ENCODE results near the gene SLC66A1. TPM values are rescaled to one million over a fixed set of nuclear protein-coding genes. Genes with fewer than 3 reads are reported as not detected.
A peak's percentile ranks its signal among the peaks of the same experiment; 100 is the strongest.
"Not testable (repeated sequence)": the region's sequence is repeated elsewhere in the genome, so short reads cannot be mapped to it uniquely, and the experiment has no call there.

SLC66A1 gene
- total RNA-seq, 6 experiments from 2014 or later, result 8.4 to 20.6 (median 11.2) TPM

DNA sequence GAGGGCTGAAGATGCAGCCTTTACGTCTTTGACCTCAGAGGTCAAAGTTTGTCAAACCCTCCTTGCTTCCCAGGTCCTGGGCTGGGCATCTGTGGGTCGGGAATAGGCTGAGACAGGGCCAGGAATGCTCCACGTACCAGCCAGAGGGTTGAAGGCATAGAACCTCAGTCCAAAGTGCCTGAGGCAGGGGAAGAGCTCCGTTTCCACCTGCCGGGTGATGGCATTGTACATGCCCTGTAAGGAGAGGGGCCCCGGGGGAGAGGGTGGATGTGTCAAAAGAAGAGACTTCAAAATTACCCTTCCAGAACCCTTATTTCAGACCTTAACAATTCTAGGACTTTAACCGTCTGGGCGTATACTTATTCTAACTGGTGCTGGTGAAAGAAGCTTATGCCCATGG lies 27.2 kb upstream of the SLC66A1 start:
- Histone ChIP-seq H3K9me3 (no peaks in the 10 kb centered on the region), H3K36me3 (peaks cover 0 to 27% (median 13%) of the 10 kb centered on the region in 4 donors), H3K4me3 (no peak overlapping the region), H3K4me1 (peaks cover 0 to 18% (median 8%) of the 10 kb centered on the region in 4 donors), H3K27me3 (no peaks in the 10 kb centered on the region), H3K27ac (peak overlapping the region; percentile 60 to 74 (median 72))
- WGBS (ENCODE audit: insufficient coverage, low coverage, low lambda C conversion rate, missing lambda C conversion rate), result 72% methylated on average over 6 of the region's 8 CpGs
- no peak for ATAC-seq
- intact Hi-C loops (cut with DNase I), result no loop called here
- TF ChIP-seq, protein P1, sequence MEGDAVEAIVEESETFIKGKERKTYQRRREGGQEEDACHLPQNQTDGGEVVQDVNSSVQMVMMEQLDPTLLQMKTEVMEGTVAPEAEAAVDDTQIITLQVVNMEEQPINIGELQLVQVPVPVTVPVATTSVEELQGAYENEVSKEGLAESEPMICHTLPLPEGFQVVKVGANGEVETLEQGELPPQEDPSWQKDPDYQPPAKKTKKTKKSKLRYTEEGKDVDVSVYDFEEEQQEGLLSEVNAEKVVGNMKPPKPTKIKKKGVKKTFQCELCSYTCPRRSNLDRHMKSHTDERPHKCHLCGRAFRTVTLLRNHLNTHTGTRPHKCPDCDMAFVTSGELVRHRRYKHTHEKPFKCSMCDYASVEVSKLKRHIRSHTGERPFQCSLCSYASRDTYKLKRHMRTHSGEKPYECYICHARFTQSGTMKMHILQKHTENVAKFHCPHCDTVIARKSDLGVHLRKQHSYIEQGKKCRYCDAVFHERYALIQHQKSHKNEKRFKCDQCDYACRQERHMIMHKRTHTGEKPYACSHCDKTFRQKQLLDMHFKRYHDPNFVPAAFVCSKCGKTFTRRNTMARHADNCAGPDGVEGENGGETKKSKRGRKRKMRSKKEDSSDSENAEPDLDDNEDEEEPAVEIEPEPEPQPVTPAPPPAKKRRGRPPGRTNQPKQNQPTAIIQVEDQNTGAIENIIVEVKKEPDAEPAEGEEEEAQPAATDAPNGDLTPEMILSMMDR (IDR thresholded peaks at IDR 0.05), result no peak
- DNase-seq, result no peak

GRCh38 chr1:19285366-19285765 lies 26.8 kb upstream of the SLC66A1 start:
- H3K27me3 ChIP-seq; intact Hi-C loops (cut with DNase I); H3K4me3 ChIP-seq; DNase-seq; H3K9me3 ChIP-seq: not testable (repeated sequence)
- peaks cover 0 to 19% (median 8%) of the 10 kb centered on the region in 4 donors for H3K4me1 ChIP-seq
- H3K36me3 ChIP-seq, result peaks cover 0 to 27% (median 13%) of the 10 kb centered on the region in 4 donors
- H3K27ac ChIP-seq, result peak overlapping the region; percentile 61 to 78 (median 77)
- peak; percentile 35 to 58 (median 39) for ATAC-seq
- 39% methylated on average over 3 of the region's 3 CpGs for WGBS (ENCODE audit: insufficient coverage, low coverage, low lambda C conversion rate, missing lambda C conversion rate)

DNA sequence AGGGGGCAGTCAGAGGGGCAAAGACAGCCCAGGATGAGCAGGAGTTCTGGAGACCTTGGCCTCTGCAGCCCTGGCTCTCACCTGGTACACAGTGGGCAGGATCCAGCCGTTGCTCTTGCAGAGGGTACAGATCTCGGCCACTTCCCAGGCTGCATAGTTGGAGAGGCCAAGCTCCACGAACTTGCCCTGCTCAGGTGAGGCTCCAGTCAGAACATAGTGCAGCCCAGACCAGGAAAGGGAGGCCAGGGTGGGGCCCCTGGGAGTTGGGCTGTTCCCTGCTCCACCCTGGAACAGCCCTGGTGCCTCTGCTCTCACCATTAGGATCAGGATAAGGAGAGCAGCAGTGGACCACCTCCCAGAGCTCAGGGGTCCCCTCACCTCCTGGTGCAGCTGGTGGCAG lies 26.3 kb upstream of the SLC66A1 start:
- Histone ChIP-seq H3K27ac (peak overlapping the region; percentile 61 to 78 (median 77)), H3K4me1 (peaks cover 0 to 19% (median 8%) of the 10 kb centered on the region in 4 donors), H3K36me3 (peaks cover 0 to 27% (median 13%) of the 10 kb centered on the region in 4 donors), H3K4me3 (peak overlapping the region in 1 of 3 donors; percentile 66)
- ATAC-seq, result peak; percentile 9 to 36 (median 22)
- H3K27me3 ChIP-seq; intact Hi-C loops (cut with DNase I); H3K9me3 ChIP-seq: not testable (repeated sequence)
- peak in 2 of 3 donors; percentile 66 to 70 for DNase-seq
- no CpG with 5 or more reads among the region's 3 CpGs for WGBS (ENCODE audit: insufficient coverage, low coverage, low lambda C conversion rate, missing lambda C conversion rate)

DNA sequence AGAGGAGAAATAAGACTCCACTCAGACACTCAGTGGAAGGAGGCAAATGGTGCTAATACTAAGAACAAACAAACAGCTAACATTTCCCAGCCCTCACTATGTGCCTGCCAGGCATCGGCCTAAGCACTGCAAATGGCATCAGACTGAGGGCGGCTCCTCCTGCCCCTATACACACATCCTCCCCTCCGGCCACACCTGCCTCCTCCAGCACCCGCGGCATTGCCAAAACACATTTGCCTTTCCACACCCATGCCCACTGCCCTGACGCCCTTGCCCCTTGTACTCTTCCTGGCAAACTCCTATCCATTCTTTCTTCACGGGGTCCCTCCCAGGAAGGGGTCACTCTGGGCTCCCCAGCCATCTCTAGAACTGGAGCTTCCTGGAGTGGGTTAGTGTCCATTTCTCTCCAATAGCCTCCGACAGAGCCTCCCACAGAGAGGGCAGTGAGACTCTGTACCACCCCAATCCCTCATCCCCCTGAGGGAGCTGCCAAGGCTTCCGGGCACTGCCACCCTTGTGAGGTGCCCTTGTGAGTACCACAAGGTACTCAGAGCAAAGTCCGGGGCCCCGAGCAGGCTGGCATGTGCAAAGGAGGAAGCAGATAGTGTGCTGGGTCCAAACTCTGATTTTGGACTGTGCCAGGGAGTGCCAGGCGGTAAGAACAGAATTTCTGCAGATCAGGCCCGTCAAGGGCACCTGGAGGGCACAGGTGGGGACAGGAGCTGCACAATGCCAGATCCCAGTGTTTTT lies 24.5 kb upstream of the SLC66A1 start:
- DNase-seq, result peak; percentile 64 to 86 (median 84)
- intact Hi-C loops (cut with DNase I), result no loop called here

DNA sequence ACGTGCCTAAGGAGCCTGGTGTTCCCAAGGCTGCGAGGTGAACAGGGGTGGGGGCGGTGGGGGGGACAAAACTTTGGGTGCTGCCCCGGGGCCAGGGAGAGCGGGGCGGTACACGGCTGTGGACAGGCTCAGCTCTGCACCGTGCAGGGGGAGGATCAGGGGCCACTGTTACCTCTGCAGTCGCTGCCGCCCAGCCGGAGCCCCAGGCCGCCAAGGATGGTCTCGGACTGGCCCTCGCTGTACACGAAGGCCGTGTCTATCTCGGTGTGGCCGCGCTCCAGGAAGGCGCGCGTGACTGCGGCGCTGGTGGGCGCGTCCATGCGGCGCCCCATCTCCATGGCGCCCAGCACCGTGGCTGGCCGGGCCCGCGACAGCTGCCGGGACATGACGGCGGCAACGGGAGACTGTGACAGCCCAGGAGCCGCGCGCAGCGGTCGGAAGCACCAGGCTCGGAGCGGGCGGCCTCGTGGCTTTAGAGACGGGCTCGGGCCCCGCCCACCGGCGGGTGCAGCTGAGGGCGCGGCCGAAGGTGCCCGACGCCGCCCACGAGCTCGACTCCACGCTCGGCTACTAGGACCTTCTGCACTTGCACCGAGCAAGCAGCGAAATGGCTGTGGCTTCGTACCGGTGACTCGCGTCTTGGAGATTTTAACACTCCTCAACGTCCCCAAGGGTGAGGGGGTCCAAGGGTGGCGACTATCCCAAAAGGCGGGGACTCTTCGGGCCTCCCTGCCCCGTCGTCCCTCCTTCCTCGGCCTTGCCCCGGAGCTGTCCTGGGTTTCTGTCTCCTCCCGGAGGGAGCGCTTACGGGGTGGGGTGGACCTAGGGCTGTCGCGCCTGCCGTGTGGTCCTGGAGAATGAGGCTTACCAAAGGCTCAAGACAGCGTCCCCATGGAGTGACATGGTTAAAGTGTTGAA lies 23.5 kb upstream of the SLC66A1 start, which contains the start of gene AKR7A3:
Gene AKR7A3 (minus strand): TSS at position 447 of the 918 bp plus-strand sequence. CDS start 61 bp downstream, at position 386.
- WGBS (ENCODE audit: insufficient coverage, low coverage, low lambda C conversion rate, missing lambda C conversion rate), result 2% methylated on average over 14 of the region's 82 CpGs
- H3K27me3 ChIP-seq; intact Hi-C loops (cut with DNase I); H3K9me3 ChIP-seq: not testable (repeated sequence)
- Histone ChIP-seq H3K36me3 (peaks cover 0 to 16% (median 4%) of the 10 kb centered on the region in 4 donors), H3K27ac (peak within 1 kb of the TSS; percentile 61 to 78 (median 78)), H3K4me3 (peak within 1 kb of the TSS; percentile 51 to 66 (median 63)), H3K4me1 (peaks cover 0 to 19% (median 8%) of the 10 kb centered on the region in 4 donors)
- peak; percentile 72 to 88 (median 85) for ATAC-seq
- DNase-seq, result peak; percentile 83 to 90 (median 87)
- TF ChIP-seq POLR2A (IDR thresholded peaks at IDR 0.05), result peak; percentile 50

More for the DNA sequence above, 24.5 kb upstream of the SLC66A1 start:
- WGBS (ENCODE audit: insufficient coverage, low coverage, low lambda C conversion rate, missing lambda C conversion rate), result 26% methylated on average over 7 of the region's 13 CpGs
- peak; percentile 54 to 74 (median 64) for ATAC-seq
- H3K9me3 ChIP-seq, result no peaks in the 10 kb centered on the region
- H3K27me3 ChIP-seq, result no peaks in the 10 kb centered on the region
- peaks cover 0 to 20% (median 8%) of the 10 kb centered on the region in 4 donors for H3K36me3 ChIP-seq
- peak overlapping the region; percentile 61 to 78 (median 77) for H3K27ac ChIP-seq
- peak overlapping the region; percentile 51 to 66 (median 63) for H3K4me3 ChIP-seq
- peaks cover 0 to 19% (median 8%) of the 10 kb centered on the region in 4 donors for H3K4me1 ChIP-seq
- TF ChIP-seq POLR2A (IDR thresholded peaks at IDR 0.05), result no peak
- TF ChIP-seq, protein P1 (IDR thresholded peaks at IDR 0.05), result no peak
